Activated T-cell treated with anti-CD3 and anti-CD28 coated beads for 48 hours (primary cell): ENCODE results near the gene HYOU1.
"Not testable (repeated sequence)": the region's sequence is repeated elsewhere in the genome, so short reads cannot be mapped to it uniquely, and the experiment has no call there.

ENCODE experiments used
- DNase-seq: peaks from one replicate; pipeline ENCODE4 v3.0.0-alpha.2; 2020; ENCODE audit warnings: low read depth

The HYOU1 gene, protein sequence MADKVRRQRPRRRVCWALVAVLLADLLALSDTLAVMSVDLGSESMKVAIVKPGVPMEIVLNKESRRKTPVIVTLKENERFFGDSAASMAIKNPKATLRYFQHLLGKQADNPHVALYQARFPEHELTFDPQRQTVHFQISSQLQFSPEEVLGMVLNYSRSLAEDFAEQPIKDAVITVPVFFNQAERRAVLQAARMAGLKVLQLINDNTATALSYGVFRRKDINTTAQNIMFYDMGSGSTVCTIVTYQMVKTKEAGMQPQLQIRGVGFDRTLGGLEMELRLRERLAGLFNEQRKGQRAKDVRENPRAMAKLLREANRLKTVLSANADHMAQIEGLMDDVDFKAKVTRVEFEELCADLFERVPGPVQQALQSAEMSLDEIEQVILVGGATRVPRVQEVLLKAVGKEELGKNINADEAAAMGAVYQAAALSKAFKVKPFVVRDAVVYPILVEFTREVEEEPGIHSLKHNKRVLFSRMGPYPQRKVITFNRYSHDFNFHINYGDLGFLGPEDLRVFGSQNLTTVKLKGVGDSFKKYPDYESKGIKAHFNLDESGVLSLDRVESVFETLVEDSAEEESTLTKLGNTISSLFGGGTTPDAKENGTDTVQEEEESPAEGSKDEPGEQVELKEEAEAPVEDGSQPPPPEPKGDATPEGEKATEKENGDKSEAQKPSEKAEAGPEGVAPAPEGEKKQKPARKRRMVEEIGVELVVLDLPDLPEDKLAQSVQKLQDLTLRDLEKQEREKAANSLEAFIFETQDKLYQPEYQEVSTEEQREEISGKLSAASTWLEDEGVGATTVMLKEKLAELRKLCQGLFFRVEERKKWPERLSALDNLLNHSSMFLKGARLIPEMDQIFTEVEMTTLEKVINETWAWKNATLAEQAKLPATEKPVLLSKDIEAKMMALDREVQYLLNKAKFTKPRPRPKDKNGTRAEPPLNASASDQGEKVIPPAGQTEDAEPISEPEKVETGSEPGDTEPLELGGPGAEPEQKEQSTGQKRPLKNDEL

DNA sequence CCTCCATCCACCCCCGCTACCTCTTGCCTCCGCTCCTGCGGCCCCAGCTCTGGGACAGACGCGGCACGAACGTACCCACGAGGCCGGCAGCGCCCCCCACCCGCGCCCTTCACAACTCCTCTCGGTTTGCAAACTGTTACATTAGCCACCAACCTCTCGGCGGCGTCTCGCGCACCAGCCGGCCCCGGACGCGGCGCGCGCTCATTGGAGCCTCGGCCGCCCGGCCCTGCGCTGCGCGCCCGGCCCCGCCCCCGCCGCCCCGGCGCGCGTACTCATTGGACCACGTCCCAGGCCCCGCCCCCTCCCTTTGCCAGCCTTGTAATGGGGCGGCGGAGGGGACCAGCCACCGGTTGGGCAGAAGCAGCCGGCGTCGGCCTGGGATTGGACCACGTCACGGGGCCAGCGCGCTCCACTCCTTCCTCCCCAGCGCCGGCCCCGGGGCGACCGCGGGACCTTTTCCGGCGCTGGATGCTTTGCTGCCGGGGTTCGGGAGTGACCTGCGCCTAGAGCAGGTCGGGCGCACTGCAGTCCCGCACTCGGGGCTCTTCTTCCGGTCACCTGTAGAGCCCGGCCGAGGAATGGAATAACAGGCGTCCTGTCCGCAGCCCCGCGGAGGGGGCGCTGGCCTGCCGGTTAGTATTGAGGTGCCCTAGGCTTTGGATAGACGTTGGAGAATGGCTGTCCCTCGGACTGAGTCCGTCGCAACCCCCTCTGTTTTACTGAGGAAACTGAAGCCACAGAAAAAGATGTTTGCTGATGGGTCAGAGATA lies at the start of gene HYOU1:
Gene HYOU1, minus strand, starts transcription at position 206 of the 770 bp plus-strand sequence. CDS start 1,045 bp downstream, outside the sequence.
- peak; percentile 100 for DNase-seq

DNA sequence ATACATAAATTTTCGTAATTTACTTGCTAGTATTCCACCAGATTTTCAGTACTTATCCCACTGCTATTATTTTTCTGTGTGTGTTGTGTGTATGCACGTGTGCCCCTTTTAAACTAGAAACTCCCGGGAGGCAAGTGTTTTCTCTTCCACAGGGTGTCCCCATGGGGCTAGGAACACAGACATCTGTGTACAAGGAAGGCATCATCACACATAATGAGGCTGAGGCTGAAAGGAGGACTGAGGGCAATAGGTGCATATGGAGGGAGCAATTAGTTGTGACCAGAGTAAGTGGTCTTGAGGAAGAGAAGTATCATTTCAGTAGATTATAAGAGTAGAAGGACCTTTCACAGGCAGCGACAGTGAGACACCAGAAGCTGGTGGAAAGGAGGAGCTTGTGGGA lies 46.8 kb upstream of the HYOU1 start:
- no peak for DNase-seq

DNA sequence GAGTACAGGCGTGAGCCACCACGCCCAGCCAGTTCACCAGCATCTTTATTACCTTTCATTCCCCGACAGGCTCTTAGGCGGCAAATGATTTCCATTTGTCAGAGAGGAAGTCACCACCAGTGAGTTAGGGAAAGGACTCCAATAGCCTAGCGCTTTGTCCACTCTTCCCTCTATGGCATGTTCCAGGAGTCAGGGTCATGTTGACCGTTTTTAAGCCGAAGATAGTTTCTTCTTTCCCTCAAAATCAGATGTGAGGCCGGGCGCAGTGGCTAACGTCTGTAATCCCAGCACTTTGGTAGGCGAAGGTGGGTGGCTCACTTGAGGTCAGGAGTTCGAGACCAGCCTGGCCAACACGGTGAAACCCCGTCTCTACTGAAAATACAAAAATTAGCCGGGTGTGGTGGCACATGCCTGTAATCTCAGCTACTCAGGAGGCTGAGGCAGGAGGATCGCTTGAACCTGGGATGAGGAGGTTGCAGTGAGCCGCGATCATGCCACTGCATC lies 46.2 kb upstream of the HYOU1 start:
- not testable (repeated sequence) for DNase-seq

DNA sequence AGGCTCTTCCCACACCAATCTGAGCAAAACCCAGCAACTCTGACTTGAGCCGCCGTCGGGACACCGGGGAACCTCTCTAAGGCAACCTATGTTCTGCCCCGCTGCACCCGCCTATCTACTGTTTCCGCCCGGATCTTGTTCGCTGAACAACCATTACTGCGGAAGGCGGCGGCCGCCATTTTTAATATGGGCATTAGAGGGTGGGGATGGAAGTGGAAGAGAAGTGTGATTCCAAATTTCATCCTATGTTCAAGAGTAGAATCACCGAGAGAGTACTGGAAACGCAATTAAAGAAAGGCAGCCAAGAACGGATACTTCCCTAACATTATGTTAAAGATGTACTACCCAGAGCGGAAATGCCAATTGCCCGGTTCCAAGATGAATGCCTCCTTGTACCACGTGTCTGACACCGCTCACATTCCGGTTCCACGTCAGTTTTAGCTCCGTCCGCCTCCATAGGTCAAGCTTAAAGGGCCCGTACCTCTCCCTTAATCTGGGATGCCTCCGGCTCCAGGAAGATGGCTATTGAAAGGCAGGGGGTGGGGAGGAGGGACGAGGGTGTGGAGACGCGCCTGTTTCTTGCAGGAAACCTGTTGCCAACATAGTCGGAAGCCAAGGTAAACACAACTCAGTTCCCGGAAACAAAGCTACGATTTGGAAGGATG lies 44.9 kb upstream of the HYOU1 start, which contains the start of gene DPAGT1:
Gene DPAGT1, minus strand, starts transcription at position 95 of the 665 bp plus-strand sequence. CDS start 198 bp downstream, outside the sequence.
- peak; percentile 77 for DNase-seq

DNA sequence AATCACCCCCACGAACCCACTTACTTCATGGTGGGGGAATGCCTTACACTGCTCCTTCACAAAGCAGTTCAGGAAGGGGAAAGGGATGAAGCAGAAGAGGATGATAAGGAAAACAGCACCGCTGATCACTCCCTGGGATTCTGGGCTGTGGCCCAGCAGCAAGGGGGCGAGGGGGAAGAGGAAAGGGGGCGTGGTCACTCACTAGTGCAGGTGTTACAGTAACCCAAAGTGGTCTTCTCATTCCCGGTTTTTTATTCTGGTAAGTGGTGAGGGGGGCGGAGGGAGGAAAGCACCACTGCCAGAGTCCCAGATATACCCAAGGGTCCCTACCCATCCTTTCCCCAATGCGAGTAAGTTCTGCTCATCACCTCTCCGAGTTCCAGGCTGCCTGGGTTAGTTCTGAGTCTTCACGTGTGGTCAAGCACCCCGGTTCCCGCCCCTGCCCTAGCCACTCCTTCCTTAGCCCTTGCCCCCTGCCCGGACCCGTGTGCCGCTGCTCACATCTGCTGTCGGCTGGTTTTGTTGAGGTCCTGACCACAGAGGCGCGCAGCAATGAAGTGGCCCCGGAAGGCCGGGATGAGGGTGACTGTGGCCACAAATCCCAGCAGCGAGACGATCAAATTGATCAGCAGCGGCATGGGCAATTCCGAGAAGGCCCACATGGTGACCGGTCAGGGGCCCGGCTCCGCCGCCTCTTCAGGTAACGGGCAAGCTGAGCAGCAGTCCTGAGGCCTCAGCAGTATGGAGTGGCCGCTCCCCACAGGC lies 44.2 kb upstream of the HYOU1 start:
- DNase-seq = no peak

DNA sequence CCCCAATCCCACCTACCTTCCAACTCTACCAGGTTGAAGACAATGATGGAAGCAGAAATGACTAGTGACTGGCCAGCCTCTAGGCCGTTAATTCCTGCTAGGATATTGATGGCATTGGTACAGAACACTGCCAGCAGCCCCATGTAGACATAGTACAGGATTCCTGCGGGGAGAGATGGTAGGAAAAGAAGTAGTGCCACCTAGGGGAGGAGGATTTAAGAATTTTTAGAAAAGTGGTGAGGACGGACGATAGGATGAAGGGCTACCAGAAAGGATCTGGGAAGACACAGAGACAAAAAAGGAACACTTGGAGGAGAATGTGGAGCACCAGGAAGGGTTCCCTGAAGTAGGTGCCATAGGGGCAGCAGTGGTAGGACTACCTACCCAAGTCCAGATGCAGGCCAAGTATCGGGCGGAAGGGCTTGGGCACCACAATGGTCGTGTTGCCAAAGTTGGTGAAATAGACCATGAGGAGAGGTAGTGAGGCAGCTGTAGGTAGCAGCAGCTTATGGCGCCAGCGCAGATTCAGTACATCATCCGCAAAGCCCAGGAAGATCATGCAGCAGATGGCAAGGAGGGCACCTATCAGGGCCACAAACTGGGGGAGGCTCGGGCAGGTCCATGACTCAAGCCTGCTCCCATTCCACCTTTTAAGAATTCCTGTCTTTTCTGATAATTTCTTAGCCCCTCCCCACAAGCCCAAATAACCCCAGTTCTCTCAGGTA lies 43.4 kb upstream of the HYOU1 start:
- DNase-seq = no peak

DNA sequence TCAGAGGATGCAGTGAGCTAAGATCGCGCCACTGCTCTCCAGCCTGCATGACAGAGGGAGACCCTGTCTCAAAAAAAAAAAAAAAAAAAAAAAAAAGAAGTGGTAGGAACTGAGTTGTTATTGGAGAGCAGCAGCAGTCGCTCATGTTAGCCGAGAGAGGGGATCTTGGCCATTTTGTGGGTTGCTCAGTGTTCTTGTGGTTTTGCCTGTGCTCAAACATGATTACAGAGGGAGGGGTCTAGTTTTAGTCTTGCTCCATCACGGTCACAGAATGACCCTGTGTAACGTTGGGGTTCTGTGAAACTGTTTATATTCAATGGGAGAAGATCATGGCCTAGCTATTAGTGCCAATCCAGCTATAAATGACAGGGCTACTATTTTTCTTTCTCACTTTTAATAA lies 42.7 kb upstream of the HYOU1 start:
- DNase-seq = no peak

DNA sequence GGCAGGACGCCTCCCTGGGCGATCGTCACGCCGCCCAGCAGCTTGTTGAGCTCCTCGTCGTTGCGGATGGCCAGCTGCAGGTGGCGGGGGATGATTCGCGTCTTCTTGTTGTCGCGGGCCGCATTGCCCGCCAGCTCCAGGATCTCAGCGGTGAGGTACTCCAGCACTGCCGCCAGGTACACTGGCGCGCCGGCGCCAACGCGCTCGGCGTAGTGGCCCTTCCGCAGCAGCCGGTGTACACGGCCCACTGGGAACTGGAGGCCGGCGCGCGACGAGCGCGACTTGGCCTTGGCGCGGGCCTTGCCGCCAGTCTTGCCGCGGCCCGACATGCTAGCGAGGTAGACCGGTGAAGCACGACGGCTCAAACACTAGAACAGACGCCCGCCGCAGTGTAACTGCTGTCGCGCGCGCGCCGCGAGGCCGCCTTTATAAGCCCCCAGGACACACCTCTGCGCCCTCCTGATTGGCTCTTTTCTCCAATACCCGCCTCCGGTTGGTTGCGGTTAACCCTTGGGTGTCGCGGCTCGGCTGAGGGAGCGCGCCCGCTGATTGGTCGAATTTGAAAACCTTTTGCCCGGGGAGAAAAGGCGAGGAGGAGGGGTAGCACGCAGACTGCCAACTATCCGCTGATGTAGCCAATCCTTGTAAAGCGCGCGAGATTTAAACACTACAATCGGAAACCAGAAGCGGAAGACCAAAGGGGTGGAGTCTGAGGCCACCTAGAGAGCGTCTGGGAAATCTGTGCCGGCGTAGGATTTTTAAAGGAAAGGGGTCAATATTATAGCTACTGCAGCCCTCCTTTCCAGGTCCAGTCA lies 38.3 kb upstream of the HYOU1 start:
- DNase-seq = peak; percentile 98

DNA sequence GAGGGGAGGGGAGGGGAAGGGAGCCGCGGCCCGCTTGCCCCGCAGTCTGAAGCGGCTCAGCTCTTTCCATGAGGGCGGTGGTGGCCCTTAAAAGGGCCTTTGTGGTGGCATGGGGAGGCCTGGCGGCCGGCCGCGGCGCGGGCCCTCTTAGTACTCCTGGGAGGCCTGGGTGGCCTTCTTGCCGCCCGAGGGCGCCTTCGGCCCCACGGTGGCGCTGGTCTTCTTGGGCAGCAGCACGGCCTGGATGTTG lies 37.7 kb upstream of the HYOU1 start:
- DNase-seq = no peak

DNA sequence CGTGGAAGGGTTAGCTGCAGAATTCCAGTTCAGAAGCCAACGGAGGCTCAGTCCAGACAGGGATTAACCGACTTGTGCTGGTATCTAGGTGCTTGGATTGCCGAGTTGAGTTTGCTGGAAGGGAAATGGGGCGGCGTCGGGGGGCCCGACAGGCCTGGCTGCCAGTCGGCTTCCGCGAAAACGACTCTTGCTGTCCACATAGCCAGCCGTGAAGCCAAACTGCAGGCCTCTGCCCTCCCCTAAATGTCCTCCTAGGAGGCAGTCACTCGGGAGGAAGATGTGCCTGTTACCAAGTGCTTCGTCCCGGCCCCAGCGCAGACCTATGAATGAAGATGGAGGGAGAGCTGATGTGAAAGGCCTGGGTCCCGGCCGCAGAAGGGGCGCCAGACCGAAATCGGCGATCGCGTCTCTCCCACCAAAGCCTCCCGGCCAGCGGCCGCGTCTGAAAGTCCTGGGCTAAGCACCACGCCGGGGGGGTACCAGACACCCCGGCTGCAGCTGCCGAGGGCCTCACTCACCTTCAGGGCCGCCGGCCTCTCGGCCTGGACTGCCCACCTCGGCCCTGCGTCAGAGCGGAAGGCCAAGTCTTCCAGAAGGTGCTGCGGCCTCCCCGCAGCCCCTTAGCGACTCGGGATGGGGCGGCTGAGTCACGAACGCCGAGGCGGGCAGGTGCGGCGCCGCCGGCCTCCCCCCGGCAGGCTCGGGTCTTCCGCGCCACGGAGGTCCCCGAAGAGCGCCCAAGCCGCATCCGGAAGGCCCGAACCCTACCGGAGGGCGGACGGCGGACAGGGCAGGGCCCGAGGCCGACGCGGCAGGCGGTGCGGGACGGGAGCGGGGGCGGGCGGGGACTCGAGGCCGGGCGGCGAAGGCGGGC lies 37.2 kb upstream of the HYOU1 start:
- DNase-seq = no peak

DNA sequence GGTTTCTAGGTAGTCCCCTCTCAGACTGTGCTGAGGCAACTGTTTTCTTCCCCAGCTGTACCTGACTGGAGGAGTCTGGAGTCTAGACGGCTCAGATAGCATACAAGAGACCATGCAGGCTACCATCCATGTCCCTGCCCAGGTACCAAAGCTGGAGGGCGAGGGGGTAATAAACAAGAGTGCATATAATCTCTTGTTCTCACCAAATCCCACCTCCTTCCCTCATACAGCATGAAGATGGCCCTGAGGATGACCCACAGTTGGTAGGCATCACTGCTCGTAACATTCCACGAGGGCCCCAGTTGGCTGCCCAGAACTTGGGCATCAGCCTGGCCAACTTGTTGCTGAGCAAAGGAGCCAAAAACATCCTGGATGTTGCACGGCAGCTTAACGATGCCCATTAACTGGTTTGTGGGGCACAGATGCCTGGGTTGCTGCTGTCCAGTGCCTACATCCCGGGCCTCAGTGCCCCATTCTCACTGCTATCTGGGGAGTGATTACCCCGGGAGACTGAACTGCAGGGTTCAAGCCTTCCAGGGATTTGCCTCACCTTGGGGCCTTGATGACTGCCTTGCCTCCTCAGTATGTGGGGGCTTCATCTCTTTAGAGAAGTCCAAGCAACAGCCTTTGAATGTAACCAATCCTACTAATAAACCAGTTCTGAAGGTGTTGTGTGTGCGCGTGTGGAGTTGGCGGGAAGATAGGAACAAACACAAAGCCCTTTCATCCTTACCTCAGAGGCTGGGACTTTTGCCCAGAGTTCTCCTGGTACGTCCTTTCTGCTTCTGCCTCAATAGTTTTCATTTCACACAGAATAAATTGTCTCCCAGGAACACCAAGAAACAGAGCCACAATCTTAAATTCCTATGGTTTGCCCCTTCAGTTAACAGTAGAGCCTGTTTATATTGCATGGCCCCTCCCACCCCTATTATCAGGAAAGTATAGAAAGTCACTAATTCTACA lies 36.2 kb upstream of the HYOU1 start:
- DNase-seq = no peak

DNA sequence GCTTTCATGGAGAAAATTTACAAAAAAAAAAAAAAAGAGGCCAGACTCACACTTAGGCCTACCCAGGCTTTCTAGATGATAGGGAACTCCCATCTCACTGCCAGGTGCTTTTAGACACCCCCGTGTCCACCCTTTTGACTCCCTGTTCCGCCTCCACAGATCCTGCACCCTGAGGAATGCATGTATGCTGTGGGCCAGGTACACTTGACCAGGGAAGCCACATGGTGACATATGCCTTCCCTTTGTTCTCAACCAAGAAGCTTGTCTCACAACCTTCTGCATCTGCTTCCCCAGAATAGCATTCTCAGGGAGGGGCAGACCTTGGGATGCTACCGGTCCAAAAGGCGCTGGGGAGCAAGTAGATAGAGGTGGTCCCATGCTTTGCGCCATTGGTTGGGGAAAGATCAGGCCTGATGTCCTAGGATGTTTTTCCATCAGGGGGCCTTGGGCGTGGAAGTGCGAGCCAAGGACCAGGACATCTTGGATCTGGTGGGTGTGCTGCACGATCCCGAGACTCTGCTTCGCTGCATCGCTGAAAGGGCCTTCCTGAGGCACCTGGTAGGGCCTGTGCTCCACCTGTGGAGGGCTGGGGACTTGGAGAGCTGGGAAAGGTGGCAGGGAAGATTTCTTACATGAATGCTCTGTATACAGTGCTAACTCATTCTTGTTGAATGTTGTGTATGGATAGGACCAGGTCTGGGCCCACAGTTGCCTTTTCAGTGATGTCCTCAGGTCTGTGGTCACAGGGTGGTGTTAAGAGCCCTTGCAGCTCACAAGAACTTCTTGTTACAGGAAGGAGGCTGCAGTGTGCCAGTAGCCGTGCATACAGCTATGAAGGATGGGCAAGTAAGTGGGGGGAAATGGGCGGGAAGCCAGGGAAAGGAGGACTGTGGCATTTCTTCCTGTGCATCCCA lies 35.2 kb upstream of the HYOU1 start:
- DNase-seq = no peak

DNA sequence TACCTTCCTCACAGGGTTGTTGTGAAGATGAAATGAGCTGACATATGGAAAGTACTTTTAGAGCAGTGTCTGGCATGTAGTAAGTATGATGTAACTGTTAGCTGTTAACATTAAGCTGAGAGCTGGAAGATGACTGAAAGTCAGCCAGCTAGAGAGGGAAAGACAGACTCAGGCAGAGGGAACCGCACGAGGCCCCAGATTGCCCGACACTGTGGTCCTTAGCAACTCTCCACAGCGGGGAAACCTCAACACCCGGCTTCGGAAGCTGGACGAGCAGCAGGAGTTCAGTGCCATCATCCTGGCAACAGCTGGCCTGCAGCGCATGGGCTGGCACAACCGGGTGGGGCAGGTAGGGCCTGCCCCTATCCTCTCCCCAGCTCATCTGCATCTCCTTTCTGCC lies 34.2 kb upstream of the HYOU1 start:
- no peak for DNase-seq

DNA sequence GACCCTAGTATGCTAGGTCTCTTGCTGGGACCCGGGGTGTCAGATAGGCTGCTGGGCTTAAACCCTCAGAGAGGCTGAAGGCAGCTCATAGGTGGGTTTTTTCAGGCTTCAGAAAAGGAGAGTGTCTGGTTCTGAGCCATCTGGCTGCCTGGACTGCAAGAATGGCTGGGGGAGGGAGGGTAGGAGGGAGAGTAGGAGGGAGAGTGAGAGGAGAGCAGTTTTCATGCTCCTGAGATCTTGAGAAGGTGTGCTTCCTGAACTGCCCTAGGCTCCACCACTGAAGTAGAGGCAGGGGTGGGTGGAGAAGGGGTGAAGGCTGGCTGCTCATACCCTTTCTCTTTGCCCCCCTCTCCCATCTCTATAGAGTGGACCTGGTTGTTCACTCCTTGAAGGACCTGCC lies 32.3 kb upstream of the HYOU1 start:
- DNase-seq = no peak

DNA sequence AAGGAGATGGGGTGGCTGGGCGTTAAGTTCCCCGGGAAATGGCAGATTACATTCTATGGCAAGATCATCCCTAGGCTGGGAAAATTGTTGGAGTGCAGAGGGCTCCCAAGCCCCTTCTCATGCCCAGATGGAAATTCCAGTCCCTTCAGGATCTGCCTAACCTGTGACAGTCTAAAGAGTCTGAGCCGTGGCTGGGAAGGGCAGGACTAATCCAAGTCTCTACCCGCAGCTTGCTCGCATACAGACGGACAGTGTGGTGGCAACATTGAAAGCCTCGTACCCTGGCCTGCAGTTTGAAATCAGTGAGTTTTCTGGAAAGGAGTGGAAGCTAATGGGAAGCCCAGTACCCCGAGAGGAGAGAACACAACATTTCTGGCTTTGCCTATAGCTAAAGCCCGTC lies 31.4 kb upstream of the HYOU1 start:
- DNase-seq = no peak

DNA sequence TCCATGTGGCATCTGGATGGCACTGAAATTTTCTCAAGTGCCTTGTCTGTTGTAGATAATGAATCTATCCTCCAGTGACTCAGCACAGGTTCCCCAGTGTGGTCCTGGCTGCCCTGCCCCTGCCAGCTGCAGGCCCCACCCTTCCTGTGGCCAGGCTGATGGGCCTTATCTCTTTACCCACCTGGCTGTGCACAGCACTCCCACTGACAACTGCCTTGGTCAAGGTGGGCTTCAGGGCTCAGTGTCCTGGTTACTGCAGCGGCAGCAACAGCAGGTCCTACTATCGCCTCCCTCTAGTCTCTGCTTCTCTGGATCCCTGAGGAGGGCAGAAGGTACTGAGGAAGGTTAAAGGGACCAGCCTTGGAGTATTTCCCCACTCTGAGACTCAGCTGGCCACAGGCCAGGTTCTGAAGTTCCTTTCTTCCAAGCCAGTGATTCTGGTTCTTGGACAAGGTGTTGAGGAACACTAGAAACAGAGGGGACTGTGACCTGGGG lies 30.8 kb upstream of the HYOU1 start:
- no peak for DNase-seq
